Kidney (tissue), 14 donors: ENCODE results near the gene KCNJ14. TPM values are rescaled to one million over a fixed set of nuclear protein-coding genes. Genes with fewer than 3 reads are reported as not detected.

Source experiments
- DNase-seq, 5 donors: peaks; one replicate each; pipeline ENCODE4 v3.0.0-alpha.2; 2013 to 2020
- FAIRE-seq: peaks from 2 replicates; lab custom pipeline; 2012; peaks lifted over from hg19 to GRCh38; lab: Jason Lieb, UNC
- H3K27ac ChIP-seq, 2 donors: one replicate each; pipeline ENCODE4 v1.7.0; 2013; ENCODE audit warnings: low read depth in 2 of 2, low read length in 2 of 2, inconsistent platforms in 1 of 2
- H3K27me3 ChIP-seq: one replicate; pipeline ENCODE4 v1.7.1; 2013; ENCODE audit warnings: low read length, inconsistent platforms; ENCODE audit not compliant: control insufficient read depth, insufficient read depth
- H3K36me3 ChIP-seq, 3 donors: one replicate each; pipeline versions ENCODE4 v1.7.0 to v1.7.1; 2013; ENCODE audit warnings: low read length in 3 of 3, control low read depth in 1 of 3, inconsistent platforms in 1 of 3; ENCODE audit not compliant: insufficient read depth in 3 of 3, control insufficient read depth in 2 of 3
- H3K4me1 ChIP-seq, 3 donors: one replicate each; pipeline versions ENCODE4 v1.7.0 to v1.7.1; 2013; ENCODE audit warnings: low read length in 3 of 3, inconsistent platforms in 1 of 3, low read depth in 1 of 3; ENCODE audit not compliant: control insufficient read depth in 2 of 3, insufficient read depth in 2 of 3
- H3K4me3 ChIP-seq, 3 donors: one replicate each; pipeline versions ENCODE4 v1.7.0 to v1.8.1; 2013; ENCODE audit warnings: low read length in 3 of 3, control low read depth in 1 of 3, inconsistent platforms in 1 of 3
- H3K9ac ChIP-seq, 3 donors: one replicate each; pipeline versions ENCODE4 v1.7.0 to v1.7.1; 2013; ENCODE audit warnings: low read length in 3 of 3, control low read depth in 1 of 3, inconsistent platforms in 1 of 3
- H3K9me3 ChIP-seq, 3 donors: one replicate each; pipeline versions ENCODE4 v1.7.0 to v1.7.1; 2013; ENCODE audit warnings: low read length in 3 of 3, control low read depth in 1 of 3, inconsistent platforms in 1 of 3; ENCODE audit not compliant: control insufficient read depth in 2 of 3, insufficient read depth in 1 of 3
- intact Hi-C: fragments of 100-400 bp; cut with DNase I; formaldehyde crosslinking; loops from one replicate; pipeline ENCODE4 v1.11.1; 2022
- polyA plus RNA-seq: library from polyadenylated mRNA; stranded (reverse); fragments of 350-450 nt; fragmentation: Illumina TruSeq; extraction: RNeasy Lipid Tissue Mini Kit (QIAGEN cat#74804); gene quantifications from one replicate; pipeline ENCODE4 v1.2.3, GENCODE V29; 2014; ENCODE audit warnings: low read depth, low replicate concordance; ENCODE audit not compliant: insufficient read depth
- total RNA-seq: library from RNA; stranded (reverse); fragmentation: NEBNext Ultra II Directional; extraction: Animal tissue kit (Norgen Biotek cat#: 25700); gene quantifications from one replicate; pipeline ENCODE4 v1.2.1, GENCODE V29; 2021
- TF ChIP-seq, protein P1 (sequence below): IDR thresholded peaks from 3 replicates; pipeline ENCODE4 v1.5.1; 2012; ENCODE audit warnings: mild to moderate bottlenecking, moderate library complexity, borderline replicate concordance; ENCODE audit not compliant: insufficient read depth; ENCODE audit errors: extremely low read depth
- donor health status: control.
- donor health status: control.
- donor health status: control.
- donor health status: control.
- donor health status: control.
- donor health status: DM: yes; HTN: yes; CAD: no.
- donor health status: Normal renal cell carcinoma (clear cell type).

KCNJ14 gene
- total and polyA plus RNA-seq, 2 donors from 2014 or later: 0.28 to 1.0 TPM

DNA sequence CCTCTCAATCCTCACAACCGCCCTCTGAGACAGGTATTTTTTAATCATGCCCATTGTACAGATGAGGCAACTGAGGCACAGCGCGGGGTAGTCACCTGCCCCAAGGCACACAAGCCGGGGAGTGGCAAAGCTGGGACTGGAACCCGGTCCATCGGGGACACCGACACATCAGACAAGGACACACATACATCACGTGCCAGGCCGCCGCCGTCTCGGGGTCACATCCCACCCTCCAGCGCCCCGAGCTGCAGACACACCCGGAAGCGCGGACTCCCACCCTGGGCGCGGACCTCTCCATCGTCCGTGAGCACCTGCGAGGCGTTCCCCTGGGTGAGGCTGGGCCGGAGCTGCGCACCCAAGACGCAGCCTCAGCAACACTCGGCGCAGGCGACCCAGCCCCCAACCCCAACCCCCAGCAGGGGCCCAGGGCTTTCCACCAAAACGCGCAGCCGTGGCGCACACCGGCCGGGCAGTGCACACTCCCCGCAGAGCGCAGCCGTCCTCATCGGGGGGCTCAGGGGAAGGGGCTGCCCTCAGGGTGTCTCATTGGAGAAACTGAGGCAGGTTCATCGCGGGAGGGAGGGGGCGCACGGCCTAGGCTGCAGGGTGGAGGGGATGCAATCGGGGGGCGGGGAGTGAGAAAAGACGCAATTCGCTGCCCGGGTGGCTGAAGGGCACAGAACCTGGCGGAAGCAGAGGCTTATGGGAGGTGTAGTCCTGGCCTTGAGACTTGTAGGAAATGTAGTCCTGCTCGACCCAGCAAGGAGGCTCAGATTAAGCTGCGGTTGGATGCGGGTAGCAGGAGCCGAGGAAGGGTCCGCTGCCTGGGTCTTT is 58.1 kb downstream of the KCNJ14 start:
- peak overlapping the region in 2 of 3 donors; percentile 4 to 63 for H3K4me3 ChIP-seq
- intact Hi-C loops: no loop called here
- peaks cover 0 to 3% (median 0%) of the 10 kb centered on the region in 3 donors for H3K9me3 ChIP-seq
- TF ChIP-seq, protein P1, sequence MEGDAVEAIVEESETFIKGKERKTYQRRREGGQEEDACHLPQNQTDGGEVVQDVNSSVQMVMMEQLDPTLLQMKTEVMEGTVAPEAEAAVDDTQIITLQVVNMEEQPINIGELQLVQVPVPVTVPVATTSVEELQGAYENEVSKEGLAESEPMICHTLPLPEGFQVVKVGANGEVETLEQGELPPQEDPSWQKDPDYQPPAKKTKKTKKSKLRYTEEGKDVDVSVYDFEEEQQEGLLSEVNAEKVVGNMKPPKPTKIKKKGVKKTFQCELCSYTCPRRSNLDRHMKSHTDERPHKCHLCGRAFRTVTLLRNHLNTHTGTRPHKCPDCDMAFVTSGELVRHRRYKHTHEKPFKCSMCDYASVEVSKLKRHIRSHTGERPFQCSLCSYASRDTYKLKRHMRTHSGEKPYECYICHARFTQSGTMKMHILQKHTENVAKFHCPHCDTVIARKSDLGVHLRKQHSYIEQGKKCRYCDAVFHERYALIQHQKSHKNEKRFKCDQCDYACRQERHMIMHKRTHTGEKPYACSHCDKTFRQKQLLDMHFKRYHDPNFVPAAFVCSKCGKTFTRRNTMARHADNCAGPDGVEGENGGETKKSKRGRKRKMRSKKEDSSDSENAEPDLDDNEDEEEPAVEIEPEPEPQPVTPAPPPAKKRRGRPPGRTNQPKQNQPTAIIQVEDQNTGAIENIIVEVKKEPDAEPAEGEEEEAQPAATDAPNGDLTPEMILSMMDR: no peak
- DNase-seq (peak; percentile 76 to 89 (median 85)), FAIRE-seq (no peak)
- H3K27ac ChIP-seq: peak overlapping the region in 1 of 2 donors; percentile 5
- no peaks in the 10 kb centered on the region for H3K36me3 ChIP-seq
- peak overlapping the region in 1 of 3 donors; percentile 46 for H3K9ac ChIP-seq
- peaks cover 13% of the 10 kb centered on the region for H3K27me3 ChIP-seq
- peaks cover 0 to 7% (median 2%) of the 10 kb centered on the region in 3 donors for H3K4me1 ChIP-seq

DNA sequence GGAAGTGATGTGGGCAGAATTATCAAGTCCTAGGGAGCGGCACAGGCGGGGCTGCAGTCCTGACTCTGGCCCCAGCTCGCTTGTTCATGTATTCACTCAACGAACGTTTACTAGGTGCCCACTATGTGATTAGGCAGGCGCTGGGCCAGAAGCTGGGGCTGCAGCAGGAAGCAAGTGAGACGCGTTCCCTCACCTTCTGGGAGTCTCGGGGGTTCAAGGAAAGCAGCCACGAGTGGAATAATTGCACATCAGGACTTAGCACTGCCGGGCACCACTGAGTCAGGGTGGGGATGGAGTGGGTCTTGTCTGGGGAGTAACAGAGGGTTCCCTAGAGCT is 58.7 kb downstream of the KCNJ14 start:
- H3K9ac ChIP-seq: no peak overlapping the region
- H3K36me3 ChIP-seq: no peaks in the 10 kb centered on the region
- H3K27me3 ChIP-seq: peaks cover 13% of the 10 kb centered on the region
- FAIRE-seq: no peak
- H3K4me1 ChIP-seq: peaks cover 0 to 7% (median 2%) of the 10 kb centered on the region in 3 donors
- H3K4me3 ChIP-seq: no peak overlapping the region
- H3K27ac ChIP-seq: no peak overlapping the region
- TF ChIP-seq, protein P1: no peak
- no peak for DNase-seq
- intact Hi-C loops: no loop called here
- H3K9me3 ChIP-seq: peaks cover 0 to 3% (median 0%) of the 10 kb centered on the region in 3 donors

GRCh38 chr19:48516536-48516935 is 61.2 kb downstream of the KCNJ14 start:
- intact Hi-C loops: no loop called here
- FAIRE-seq (no peak), DNase-seq (no peak)
- Histone ChIP-seq H3K4me1 (peaks cover 0 to 7% (median 0%) of the 10 kb centered on the region in 3 donors), H3K27me3 (peaks cover 13% of the 10 kb centered on the region), H3K9me3 (peaks cover 0 to 3% (median 0%) of the 10 kb centered on the region in 3 donors), H3K36me3 (no peaks in the 10 kb centered on the region), H3K9ac (no peak overlapping the region), H3K4me3 (no peak overlapping the region), H3K27ac (no peak overlapping the region)
- TF ChIP-seq, protein P1: no peak

Other genes with a start within 250 kb of the KCNJ14 start
- gene CARD8, start 199.7 kb upstream of the KCNJ14 start, total RNA-seq: 53.1 TPM
- 11.4 TPM for gene CARD8, start 199.7 kb upstream of the KCNJ14 start, polyA plus RNA-seq
- gene ZNF114, start 185.5 kb upstream of the KCNJ14 start, total RNA-seq: 1.2 TPM
- 0.17 TPM for gene ZNF114, start 185.5 kb upstream of the KCNJ14 start, polyA plus RNA-seq
- 78.6 TPM for gene EMP3, start 130.0 kb upstream of the KCNJ14 start, total RNA-seq
- gene EMP3, start 130.0 kb upstream of the KCNJ14 start, polyA plus RNA-seq: 75.9 TPM
- gene TMEM143, start 91.6 kb upstream of the KCNJ14 start, total RNA-seq: 9.2 TPM
- gene TMEM143, start 91.6 kb upstream of the KCNJ14 start, polyA plus RNA-seq: 15.7 TPM
- gene SYNGR4, start 91.2 kb upstream of the KCNJ14 start, total RNA-seq: not detected
- not detected for gene SYNGR4, start 91.2 kb upstream of the KCNJ14 start, polyA plus RNA-seq
- gene KDELR1, start 64.0 kb upstream of the KCNJ14 start, total RNA-seq: 169 TPM
- gene KDELR1, start 64.0 kb upstream of the KCNJ14 start, polyA plus RNA-seq: 204 TPM
- 0.54 TPM for gene GRIN2D, start 61.9 kb upstream of the KCNJ14 start, total RNA-seq
- 0.13 TPM for gene GRIN2D, start 61.9 kb upstream of the KCNJ14 start, polyA plus RNA-seq
- 34.0 TPM for gene GRWD1, start 9.6 kb upstream of the KCNJ14 start, total RNA-seq
- gene GRWD1, start 9.6 kb upstream of the KCNJ14 start, polyA plus RNA-seq: 19.0 TPM
- 96.1 TPM for gene CYTH2, start 13.8 kb downstream of the KCNJ14 start, total RNA-seq
- 51.0 TPM for gene CYTH2, start 13.8 kb downstream of the KCNJ14 start, polyA plus RNA-seq
- 8.4 TPM for gene LMTK3, start 56.3 kb downstream of the KCNJ14 start, total RNA-seq
- gene LMTK3, start 56.3 kb downstream of the KCNJ14 start, polyA plus RNA-seq: 4.2 TPM
- gene SULT2B1, start 96.6 kb downstream of the KCNJ14 start, total RNA-seq: 2.3 TPM
- 2.3 TPM for gene SULT2B1, start 96.6 kb downstream of the KCNJ14 start, polyA plus RNA-seq
- not detected for gene SPACA4, start 151.2 kb downstream of the KCNJ14 start, total RNA-seq
- not detected for gene SPACA4, start 151.2 kb downstream of the KCNJ14 start, polyA plus RNA-seq
- gene FAM83E, start 159.5 kb downstream of the KCNJ14 start, total RNA-seq: 15.9 TPM
- 0.41 TPM for gene FAM83E, start 159.5 kb downstream of the KCNJ14 start, polyA plus RNA-seq
- gene RPL18, start 163.6 kb downstream of the KCNJ14 start, total RNA-seq: 986 TPM
- gene RPL18, start 163.6 kb downstream of the KCNJ14 start, polyA plus RNA-seq: 1,596 TPM
- gene SPHK2, start 163.9 kb downstream of the KCNJ14 start, total RNA-seq: 23.3 TPM
- gene SPHK2, start 163.9 kb downstream of the KCNJ14 start, polyA plus RNA-seq: 37.2 TPM
- 14.5 TPM for gene DBP, start 181.8 kb downstream of the KCNJ14 start, total RNA-seq
- gene DBP, start 181.8 kb downstream of the KCNJ14 start, polyA plus RNA-seq: 20.4 TPM
- 11.6 TPM for gene CA11, start 190.6 kb downstream of the KCNJ14 start, total RNA-seq
- 42.3 TPM for gene CA11, start 190.6 kb downstream of the KCNJ14 start, polyA plus RNA-seq
- gene NTN5, start 217.4 kb downstream of the KCNJ14 start, total RNA-seq: 0.85 TPM
- 0.52 TPM for gene NTN5, start 217.4 kb downstream of the KCNJ14 start, polyA plus RNA-seq
- 5.8 TPM for gene FUT2, start 240.4 kb downstream of the KCNJ14 start, total RNA-seq
- gene FUT2, start 240.4 kb downstream of the KCNJ14 start, polyA plus RNA-seq: 0.28 TPM